ENCODE results near the gene EDN1. TPM values are rescaled to one million over a fixed set of nuclear protein-coding genes. Genes with fewer than 3 reads are reported as not detected.

The EDN1 gene
- total RNA-seq, 1 experiment from 2014 or later: 25.6 TPM

GRCh38 chr6:12339808-12340487, 49.8 kb downstream of the EDN1 start:
- TF ChIP-seq, protein P1, sequence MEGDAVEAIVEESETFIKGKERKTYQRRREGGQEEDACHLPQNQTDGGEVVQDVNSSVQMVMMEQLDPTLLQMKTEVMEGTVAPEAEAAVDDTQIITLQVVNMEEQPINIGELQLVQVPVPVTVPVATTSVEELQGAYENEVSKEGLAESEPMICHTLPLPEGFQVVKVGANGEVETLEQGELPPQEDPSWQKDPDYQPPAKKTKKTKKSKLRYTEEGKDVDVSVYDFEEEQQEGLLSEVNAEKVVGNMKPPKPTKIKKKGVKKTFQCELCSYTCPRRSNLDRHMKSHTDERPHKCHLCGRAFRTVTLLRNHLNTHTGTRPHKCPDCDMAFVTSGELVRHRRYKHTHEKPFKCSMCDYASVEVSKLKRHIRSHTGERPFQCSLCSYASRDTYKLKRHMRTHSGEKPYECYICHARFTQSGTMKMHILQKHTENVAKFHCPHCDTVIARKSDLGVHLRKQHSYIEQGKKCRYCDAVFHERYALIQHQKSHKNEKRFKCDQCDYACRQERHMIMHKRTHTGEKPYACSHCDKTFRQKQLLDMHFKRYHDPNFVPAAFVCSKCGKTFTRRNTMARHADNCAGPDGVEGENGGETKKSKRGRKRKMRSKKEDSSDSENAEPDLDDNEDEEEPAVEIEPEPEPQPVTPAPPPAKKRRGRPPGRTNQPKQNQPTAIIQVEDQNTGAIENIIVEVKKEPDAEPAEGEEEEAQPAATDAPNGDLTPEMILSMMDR (conservative IDR thresholded peaks at IDR 0.05; ENCODE audit: low read depth, low read length): no peak
- TF ChIP-seq EZH2 (IDR thresholded peaks at IDR 0.05; ENCODE audit: low read length, unreplicated experiment): no peak
- no peak for TF ChIP-seq EZH2phosphoT487 (IDR thresholded peaks at IDR 0.05; ENCODE audit: borderline replicate concordance, low read length)
- POLR2A ChIA-PET (ENCODE audit: unreplicated experiment): no interaction called here
- Histone ChIP-seq H4K20me1 (ENCODE audit: low read length) (no peaks in the 10 kb centered on the region), H3K9me3 (ENCODE audit: low read length) (no peaks in the 10 kb centered on the region), H3K27me3 (ENCODE audit: low read length) (no peaks in the 10 kb centered on the region), H3K36me3 (ENCODE audit: low read depth, low read length) (no peaks in the 10 kb centered on the region), H3K9me2 (replicated peaks; ENCODE audit: low read length) (no peaks in the 10 kb centered on the region), H3K27ac (ENCODE audit: low read length) (no peak overlapping the region), H3F3A (ENCODE audit: low read length, unreplicated experiment) (peaks cover 24% of the 10 kb centered on the region), H3K4me1 (ENCODE audit: insufficient read depth, low read length) (peaks cover 49% of the 10 kb centered on the region), H3K4me3 (ENCODE audit: low read length) (no peak overlapping the region), H3K79me2 (ENCODE audit: low read length) (no peaks in the 10 kb centered on the region), H3K9ac (ENCODE audit: low read length) (no peak overlapping the region), H3K4me2 (ENCODE audit: low read length) (no peak overlapping the region), H2AFZ (ENCODE audit: low read length) (no peak overlapping the region)
- CTCF ChIA-PET: no interaction called here
- DNase-seq (no peak), ATAC-seq (no peak)
- BruUV-seq (replicated peaks): no TSS peak
- intact Hi-C loops (cut with micrococcal nuclease): loop anchor here (5.0 to 10.0 kb wide), 2 partner anchors 93 to 325 kb away; partner anchors contain the start of gene HIVEP1

- H3K9ac ChIP-seq (ENCODE audit: low read length): no peak overlapping the region
- H3K9me3 ChIP-seq (ENCODE audit: low read length): no peaks in the 10 kb centered on the region
- intact Hi-C loops (cut with micrococcal nuclease): loop anchor here (5.0 to 10.0 kb wide), 2 partner anchors 93 to 326 kb away; partner anchors contain the start of gene HIVEP1
- no peak overlapping the region for H3K4me2 ChIP-seq (ENCODE audit: low read length)
- H3K27ac ChIP-seq (ENCODE audit: low read length): no peak overlapping the region
- no peak overlapping the region for H2AFZ ChIP-seq (ENCODE audit: low read length)
- ATAC-seq: no peak
- CTCF ChIA-PET: no interaction called here
- TF ChIP-seq EZH2 (IDR thresholded peaks at IDR 0.05; ENCODE audit: low read length, unreplicated experiment) (no peak), EZH2phosphoT487 (IDR thresholded peaks at IDR 0.05; ENCODE audit: borderline replicate concordance, low read length) (no peak)
- TF ChIP-seq, protein P1 (conservative IDR thresholded peaks at IDR 0.05; ENCODE audit: low read depth, low read length): no peak
- POLR2A ChIA-PET (ENCODE audit: unreplicated experiment): no interaction called here
- BruUV-seq (replicated peaks): no TSS peak
- no peaks in the 10 kb centered on the region for H3K27me3 ChIP-seq (ENCODE audit: low read length)
- DNase-seq: no peak
- H3F3A ChIP-seq (ENCODE audit: low read length, unreplicated experiment): peaks cover 19% of the 10 kb centered on the region
- H3K79me2 ChIP-seq (ENCODE audit: low read length): no peaks in the 10 kb centered on the region
- H3K4me3 ChIP-seq (ENCODE audit: low read length): no peak overlapping the region
- no peaks in the 10 kb centered on the region for H4K20me1 ChIP-seq (ENCODE audit: low read length)
- H3K4me1 ChIP-seq (ENCODE audit: insufficient read depth, low read length): peaks cover 44% of the 10 kb centered on the region
- no peaks in the 10 kb centered on the region for H3K9me2 ChIP-seq (replicated peaks; ENCODE audit: low read length)
- H3K36me3 ChIP-seq (ENCODE audit: low read depth, low read length): no peaks in the 10 kb centered on the region
Observed at GRCh38 chr6:12340488-12340818, 50.3 kb downstream of the EDN1 start.

DNA sequence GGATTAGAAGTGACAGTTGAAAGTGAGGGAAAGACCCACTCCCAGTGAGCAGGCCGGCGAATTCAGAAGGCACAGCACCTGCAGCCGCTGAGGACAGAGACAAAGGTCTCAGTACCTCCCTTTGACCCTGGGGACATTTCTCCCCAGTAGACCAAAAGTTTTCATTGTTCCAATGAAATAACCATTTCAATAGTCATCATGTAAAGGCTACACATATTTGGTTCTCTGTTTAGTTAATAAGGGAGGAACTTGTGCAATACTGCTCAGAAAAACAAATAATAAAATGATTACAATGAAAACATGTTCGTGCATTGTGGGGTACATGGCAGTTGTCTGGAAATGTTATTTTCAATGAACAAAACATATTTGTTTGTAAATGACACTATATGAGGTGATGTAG, 52.5 kb downstream of the EDN1 start:
- intact Hi-C loops (cut with micrococcal nuclease): loop anchor here (1.0 to 10.0 kb wide), 4 partner anchors 11 to 328 kb away; partner anchors contain the start of gene HIVEP1
- peak; percentile 42 for ATAC-seq
- TF ChIP-seq EZH2 (IDR thresholded peaks at IDR 0.05; ENCODE audit: low read length, unreplicated experiment): no peak
- TF ChIP-seq EZH2phosphoT487 (IDR thresholded peaks at IDR 0.05; ENCODE audit: borderline replicate concordance, low read length): no peak
- TF ChIP-seq, protein P1 (conservative IDR thresholded peaks at IDR 0.05; ENCODE audit: low read depth, low read length): no peak

More for the DNA sequence above, 52.5 kb downstream of the EDN1 start:
- DNase-seq: peak; percentile 65
- no peaks in the 10 kb centered on the region for H3K9me2 ChIP-seq (replicated peaks; ENCODE audit: low read length)
- no peaks in the 10 kb centered on the region for H3K9me3 ChIP-seq (ENCODE audit: low read length)
- no peaks in the 10 kb centered on the region for H3K36me3 ChIP-seq (ENCODE audit: low read depth, low read length)
- peaks cover 33% of the 10 kb centered on the region for H3K4me1 ChIP-seq (ENCODE audit: insufficient read depth, low read length)
- peak overlapping the region; percentile 13 for H3K4me3 ChIP-seq (ENCODE audit: low read length)
- H3K4me2 ChIP-seq (ENCODE audit: low read length): peak overlapping the region; percentile 63
- H4K20me1 ChIP-seq (ENCODE audit: low read length): no peaks in the 10 kb centered on the region
- H2AFZ ChIP-seq (ENCODE audit: low read length): 0 out of 2 replicates have a peak overlapping the region, but pooled peaks have one; percentile 17
- BruUV-seq (replicated peaks): no TSS peak
- H3K9ac ChIP-seq (ENCODE audit: low read length): peak overlapping the region; percentile 54
- H3F3A ChIP-seq (ENCODE audit: low read length, unreplicated experiment): peaks cover 19% of the 10 kb centered on the region
- no peaks in the 10 kb centered on the region for H3K79me2 ChIP-seq (ENCODE audit: low read length)
- H3K27me3 ChIP-seq (ENCODE audit: low read length): no peaks in the 10 kb centered on the region
- ChIA-PET POLR2A (ENCODE audit: unreplicated experiment) (interaction anchor here (0.6 to 1.4 kb wide), 2 partner anchors 15 to 19 kb away, joined by 6 to 17 read pairs; no protein-coding TSS in a partner anchor), CTCF (interaction anchor here (0.9 kb wide), 1 partner anchor 19 kb away, joined by 5 read pairs; no protein-coding TSS in a partner anchor)
- peak overlapping the region; percentile 90 for H3K27ac ChIP-seq (ENCODE audit: low read length)
